ENCODE data around the gene DCAF16. TPM values are rescaled to one million over a fixed set of nuclear protein-coding genes. Genes with fewer than 3 reads are reported as not detected.

Gene DCAF16
- total RNA-seq, 1 experiment from 2014 or later: 46.2 TPM

GRCh38 chr4:17765514-17766286, 44.9 kb downstream of the DCAF16 start:
- Histone ChIP-seq H3K56ac (ENCODE audit: insufficient read length, low read depth, low read length) (no peak overlapping the region), H2BK20ac (ENCODE audit: low read depth, low read length, poor library complexity, severe bottlenecking) (no peak overlapping the region), H4K8ac (replicated peaks; ENCODE audit: insufficient read length, low read depth, low read length) (no peak overlapping the region), H3K23me2 (ENCODE audit: insufficient read length, low read depth, low read length, poor library complexity, severe bottlenecking) (no peaks in the 10 kb centered on the region), H2BK12ac (ENCODE audit: insufficient read length, low read depth, low read length) (no peak overlapping the region), H3K18ac (ENCODE audit: insufficient read length, low read depth, low read length) (no peak overlapping the region), H2BK120ac (ENCODE audit: low read depth, low read length, poor library complexity, severe bottlenecking) (no peak overlapping the region), H2BK15ac (ENCODE audit: low read depth, low read length) (no peak overlapping the region), H4K20me1 (ENCODE audit: control insufficient read depth, insufficient read depth, insufficient read length) (no peaks in the 10 kb centered on the region), H3K9ac (ENCODE audit: extremely low read depth, insufficient read length, low read length) (no peak overlapping the region), H2AK5ac (ENCODE audit: insufficient read length, low read length) (no peak overlapping the region), H4K91ac (ENCODE audit: insufficient read length, low read depth, low read length) (no peak overlapping the region), H2BK5ac (ENCODE audit: insufficient read length, low read length) (no peak overlapping the region), H3K27ac (ENCODE audit: insufficient read length, low read depth, low read length) (no peak overlapping the region), H3K23ac (ENCODE audit: insufficient read length, low read depth, low read length) (no peak overlapping the region), H3K14ac (ENCODE audit: insufficient read depth, low read length) (no peak overlapping the region), H3K79me2 (ENCODE audit: insufficient read depth, low read length) (no peaks in the 10 kb centered on the region), H3K27me3 (ENCODE audit: insufficient read depth, low read length) (no peaks in the 10 kb centered on the region), H4K5ac (ENCODE audit: insufficient read length, low read depth, low read length) (no peak overlapping the region), H3K4me1 (ENCODE audit: insufficient read depth, low read length) (peaks cover 3% of the 10 kb centered on the region; the same call in 1 of the 2 replicates), H2AFZ (ENCODE audit: low read length) (no peak overlapping the region), H3K4ac (ENCODE audit: low read depth, low read length) (no peak overlapping the region), H3K9me3 (ENCODE audit: control insufficient read depth, low read depth, low read length) (peaks cover 4% of the 10 kb centered on the region), H3K79me1 (ENCODE audit: insufficient read depth, low read depth, low read length, poor library complexity, severe bottlenecking) (no peaks in the 10 kb centered on the region), H3K4me2 (ENCODE audit: insufficient read depth, insufficient read length, low read length) (no peak overlapping the region), H3T11ph (ENCODE audit: low read length) (no peak overlapping the region)
- no peaks in the 10 kb centered on the region; the same call in 1 of the 2 replicates for H3K27me3 Mint-ChIP-seq (ENCODE audit: low read depth)
- H3K4me1 Mint-ChIP-seq: peaks cover 4 to 9% of the 10 kb centered on the region in 2 experiments
- no peak for TF ChIP-seq CTCF (conservative IDR thresholded peaks at IDR 0.05)
- WGBS (ENCODE audit: extremely low coverage, insufficient read length, low lambda C conversion rate): no CpG with 5 or more reads among the region's 11 CpGs
- no peak for DNase-seq
- no peak overlapping the region for H3K27ac Mint-ChIP-seq
- peaks cover 0 to 11% (median 8%) of the 10 kb centered on the region in 3 experiments; a peak in 2 of 7 replicates for H3K36me3 Mint-ChIP-seq (ENCODE audit: insufficient read depth in 1 of 3, low read depth in 3 of 3)
- no peak overlapping the region for H3K4me3 Mint-ChIP-seq
- H3K9me3 Mint-ChIP-seq: peaks cover 15 to 20% of the 10 kb centered on the region in 2 experiments; a peak in 4 of 5 replicates

Measured in H9 (cell line).